Measurements from ENCODE around the gene STAG3. TPM values are rescaled to one million over a fixed set of nuclear protein-coding genes. Genes with fewer than 3 reads are reported as not detected.
"Not testable (repeated sequence)": the region's sequence is repeated elsewhere in the genome, so short reads cannot be mapped to it uniquely, and the experiment has no call there.

STAG3 gene
- total RNA-seq, 1 experiment from 2014 or later: 3.1 TPM

DNA sequence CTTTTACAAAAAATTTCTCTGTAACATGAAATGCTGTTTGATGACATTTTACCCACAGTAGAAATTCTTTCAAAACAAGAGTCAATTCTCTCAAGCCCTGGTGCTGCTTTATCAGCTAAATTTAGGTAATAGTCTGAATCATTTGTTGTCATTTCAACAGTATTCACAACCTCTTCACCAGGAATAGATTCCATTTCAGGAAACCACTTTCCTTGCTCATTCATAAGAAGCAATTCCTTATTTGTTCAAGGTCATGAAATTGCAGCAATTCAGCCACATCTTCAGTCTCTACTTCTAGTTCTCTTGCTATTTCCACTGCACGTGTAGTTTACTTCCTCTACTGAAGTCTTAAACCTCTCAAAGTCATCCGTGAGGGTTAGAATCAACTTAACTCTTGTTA, 14.1 kb downstream of the STAG3 start:
- Histone ChIP-seq H2BK20ac (ENCODE audit: low read depth, low read length, poor library complexity, severe bottlenecking) (no peak overlapping the region), H4K8ac (replicated peaks; ENCODE audit: insufficient read length, low read depth, low read length) (no peak overlapping the region), H3K4ac (ENCODE audit: low read depth, low read length) (no peak overlapping the region), H2BK5ac (ENCODE audit: insufficient read length, low read length) (no peak overlapping the region), H3K4me2 (ENCODE audit: insufficient read depth, insufficient read length, low read length) (no peak overlapping the region), H3K27me3 (ENCODE audit: insufficient read depth, low read length) (no peaks in the 10 kb centered on the region; the same call in 1 of the 2 replicates), H3T11ph (ENCODE audit: low read length) (no peak overlapping the region), H3K79me2 (ENCODE audit: insufficient read depth, low read length) (no peaks in the 10 kb centered on the region), H2BK120ac (ENCODE audit: low read depth, low read length, poor library complexity, severe bottlenecking) (no peak overlapping the region), H3K27ac (ENCODE audit: insufficient read length, low read depth, low read length) (no peak overlapping the region), H4K20me1 (ENCODE audit: control insufficient read depth, insufficient read depth, insufficient read length) (no peaks in the 10 kb centered on the region), H3K23me2 (ENCODE audit: insufficient read length, low read depth, low read length, poor library complexity, severe bottlenecking) (no peaks in the 10 kb centered on the region), H3K18ac (ENCODE audit: insufficient read length, low read depth, low read length) (no peak overlapping the region), H4K5ac (ENCODE audit: insufficient read length, low read depth, low read length) (no peak overlapping the region), H3K56ac (ENCODE audit: insufficient read length, low read depth, low read length) (no peak overlapping the region), H3K23ac (ENCODE audit: insufficient read length, low read depth, low read length) (no peak overlapping the region), H2BK15ac (ENCODE audit: low read depth, low read length) (no peak overlapping the region), H3K4me1 (ENCODE audit: insufficient read depth, low read length) (no peaks in the 10 kb centered on the region), H3K9ac (ENCODE audit: extremely low read depth, insufficient read length, low read length) (no peak overlapping the region), H4K91ac (ENCODE audit: insufficient read length, low read depth, low read length) (no peak overlapping the region), H2AFZ (ENCODE audit: low read length) (no peak overlapping the region), H2AK5ac (ENCODE audit: insufficient read length, low read length) (no peak overlapping the region), H3K14ac (ENCODE audit: insufficient read depth, low read length) (no peak overlapping the region), H2BK12ac (ENCODE audit: insufficient read length, low read depth, low read length) (no peak overlapping the region), H3K9me3 (ENCODE audit: control insufficient read depth, low read depth, low read length) (no peaks in the 10 kb centered on the region), H3K79me1 (ENCODE audit: insufficient read depth, low read depth, low read length, poor library complexity, severe bottlenecking) (no peaks in the 10 kb centered on the region)
- Mint-ChIP-seq H3K4me1 (peaks cover 3 to 4% of the 10 kb centered on the region in 2 experiments; a peak in 2 of 4 replicates), H3K27ac (no peak overlapping the region), H3K36me3 (ENCODE audit: insufficient read depth in 1 of 3, low read depth in 3 of 3) (no peaks in the 10 kb centered on the region), H3K27me3 (ENCODE audit: low read depth) (peaks cover 13% of the 10 kb centered on the region), H3K9me3 (no peaks in the 10 kb centered on the region), H3K4me3 (no peak overlapping the region)
- WGBS (ENCODE audit: extremely low coverage, insufficient read length, low lambda C conversion rate): no CpG with 5 or more reads among the region's 2 CpGs
- no peak for DNase-seq
- TF ChIP-seq, protein P1, sequence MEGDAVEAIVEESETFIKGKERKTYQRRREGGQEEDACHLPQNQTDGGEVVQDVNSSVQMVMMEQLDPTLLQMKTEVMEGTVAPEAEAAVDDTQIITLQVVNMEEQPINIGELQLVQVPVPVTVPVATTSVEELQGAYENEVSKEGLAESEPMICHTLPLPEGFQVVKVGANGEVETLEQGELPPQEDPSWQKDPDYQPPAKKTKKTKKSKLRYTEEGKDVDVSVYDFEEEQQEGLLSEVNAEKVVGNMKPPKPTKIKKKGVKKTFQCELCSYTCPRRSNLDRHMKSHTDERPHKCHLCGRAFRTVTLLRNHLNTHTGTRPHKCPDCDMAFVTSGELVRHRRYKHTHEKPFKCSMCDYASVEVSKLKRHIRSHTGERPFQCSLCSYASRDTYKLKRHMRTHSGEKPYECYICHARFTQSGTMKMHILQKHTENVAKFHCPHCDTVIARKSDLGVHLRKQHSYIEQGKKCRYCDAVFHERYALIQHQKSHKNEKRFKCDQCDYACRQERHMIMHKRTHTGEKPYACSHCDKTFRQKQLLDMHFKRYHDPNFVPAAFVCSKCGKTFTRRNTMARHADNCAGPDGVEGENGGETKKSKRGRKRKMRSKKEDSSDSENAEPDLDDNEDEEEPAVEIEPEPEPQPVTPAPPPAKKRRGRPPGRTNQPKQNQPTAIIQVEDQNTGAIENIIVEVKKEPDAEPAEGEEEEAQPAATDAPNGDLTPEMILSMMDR (conservative IDR thresholded peaks at IDR 0.05): no peak

DNA sequence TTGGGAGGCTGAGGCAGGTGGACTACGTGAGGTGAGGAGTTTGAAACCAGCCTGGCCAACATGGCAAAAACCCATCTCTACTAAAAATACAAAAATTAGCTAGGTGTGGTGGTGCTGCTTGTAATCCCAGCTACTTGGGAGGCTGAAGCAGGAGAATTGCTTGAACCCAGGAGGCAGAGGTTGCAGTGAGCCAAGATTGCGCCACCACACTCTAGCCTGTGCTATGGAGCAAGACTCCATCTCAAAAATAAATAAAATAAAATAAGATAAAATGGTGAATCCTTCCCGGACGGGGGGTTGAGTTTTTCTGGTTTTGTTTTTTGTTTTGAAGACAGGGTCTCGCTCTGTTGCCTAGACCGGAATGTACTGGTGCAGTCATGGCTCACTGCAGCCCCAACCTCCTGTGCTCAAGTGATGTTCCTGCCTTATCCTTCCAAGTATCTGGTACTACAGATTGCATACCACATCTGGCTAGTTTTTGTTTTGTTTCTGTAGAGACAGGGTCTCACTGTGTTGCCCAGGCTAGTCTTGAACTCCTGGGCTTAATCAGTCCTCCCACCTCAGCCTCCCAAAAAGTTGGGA, 14.7 kb downstream of the STAG3 start:
- H3K27ac Mint-ChIP-seq; H3K56ac ChIP-seq (ENCODE audit: insufficient read length, low read depth, low read length); H3K9me3 Mint-ChIP-seq; H3K18ac ChIP-seq (ENCODE audit: insufficient read length, low read depth, low read length); H2BK20ac ChIP-seq (ENCODE audit: low read depth, low read length, poor library complexity, severe bottlenecking); H3K36me3 Mint-ChIP-seq (ENCODE audit: insufficient read depth in 1 of 3, low read depth in 3 of 3); H3K23ac ChIP-seq (ENCODE audit: insufficient read length, low read depth, low read length); H3K14ac ChIP-seq (ENCODE audit: insufficient read depth, low read length); H4K91ac ChIP-seq (ENCODE audit: insufficient read length, low read depth, low read length); H3K79me2 ChIP-seq (ENCODE audit: insufficient read depth, low read length); H3K23me2 ChIP-seq (ENCODE audit: insufficient read length, low read depth, low read length, poor library complexity, severe bottlenecking); H3K27me3 ChIP-seq (ENCODE audit: insufficient read depth, low read length); H3K4me3 Mint-ChIP-seq; H2BK120ac ChIP-seq (ENCODE audit: low read depth, low read length, poor library complexity, severe bottlenecking); H4K5ac ChIP-seq (ENCODE audit: insufficient read length, low read depth, low read length); H3K9ac ChIP-seq (ENCODE audit: extremely low read depth, insufficient read length, low read length); H3K4me1 Mint-ChIP-seq; H3K27ac ChIP-seq (ENCODE audit: insufficient read length, low read depth, low read length); DNase-seq; H3K9me3 ChIP-seq (ENCODE audit: control insufficient read depth, low read depth, low read length); H4K20me1 ChIP-seq (ENCODE audit: control insufficient read depth, insufficient read depth, insufficient read length); H2AFZ ChIP-seq (ENCODE audit: low read length); H2BK15ac ChIP-seq (ENCODE audit: low read depth, low read length); H3T11ph ChIP-seq (ENCODE audit: low read length); H3K4me2 ChIP-seq (ENCODE audit: insufficient read depth, insufficient read length, low read length); H2BK5ac ChIP-seq (ENCODE audit: insufficient read length, low read length); H2BK12ac ChIP-seq (ENCODE audit: insufficient read length, low read depth, low read length); H4K8ac ChIP-seq (replicated peaks; ENCODE audit: insufficient read length, low read depth, low read length); H3K79me1 ChIP-seq (ENCODE audit: insufficient read depth, low read depth, low read length, poor library complexity, severe bottlenecking); H3K4ac ChIP-seq (ENCODE audit: low read depth, low read length); H2AK5ac ChIP-seq (ENCODE audit: insufficient read length, low read length); H3K4me1 ChIP-seq (ENCODE audit: insufficient read depth, low read length): not testable (repeated sequence)
- peaks cover 15% of the 10 kb centered on the region for H3K27me3 Mint-ChIP-seq (ENCODE audit: low read depth)
- WGBS (ENCODE audit: extremely low coverage, insufficient read length, low lambda C conversion rate): no CpG with 5 or more reads among the region's 6 CpGs

Measured in H9 (cell line).